Measurements from ENCODE around the gene PDCD1. TPM values are rescaled to one million over a fixed set of nuclear protein-coding genes. Genes with fewer than 3 reads are reported as not detected.
"Not testable (repeated sequence)": the region's sequence is repeated elsewhere in the genome, so short reads cannot be mapped to it uniquely, and the experiment has no call there.

PDCD1 gene
- total RNA-seq, 1 donor from 2014 or later: 2.0 TPM

DNA sequence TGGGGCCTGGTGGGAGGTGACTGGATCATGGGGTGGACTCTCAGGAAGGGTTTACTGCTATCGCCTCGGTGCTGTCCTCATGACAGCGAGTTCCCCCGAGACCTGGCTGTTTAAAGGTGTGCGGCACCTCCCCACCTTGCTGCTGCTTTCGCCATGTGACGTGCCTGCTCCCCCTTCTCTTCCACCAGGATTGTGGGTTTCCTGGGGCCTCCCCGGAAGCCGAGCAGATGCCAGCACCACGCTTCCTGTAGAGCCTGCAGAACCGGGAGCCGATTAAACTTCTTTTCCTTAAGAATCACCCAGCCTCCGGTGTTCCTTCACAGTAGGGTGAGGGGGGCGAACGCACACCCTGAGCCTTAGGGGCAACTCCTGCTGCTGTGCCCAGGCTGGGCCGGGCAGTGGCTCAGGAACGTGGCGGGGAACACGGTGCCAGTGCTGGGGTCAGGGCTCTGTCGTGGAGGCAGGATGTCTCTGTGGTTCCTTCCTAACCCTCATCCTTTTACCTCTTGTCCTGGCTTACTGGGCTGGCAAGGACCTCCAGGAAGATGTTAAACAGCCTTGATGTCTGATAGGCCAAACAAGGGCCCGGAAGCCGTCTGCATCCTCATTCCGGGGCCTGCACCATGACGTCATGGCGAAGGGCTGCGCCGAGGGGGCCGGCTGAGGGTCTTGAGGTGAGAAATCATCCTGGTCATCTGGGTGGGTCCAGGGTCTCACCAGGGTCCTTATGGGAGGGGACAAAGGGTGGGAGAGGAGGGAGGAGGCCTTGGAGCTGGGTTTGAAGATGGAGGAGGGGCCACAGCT lies 37.0 kb downstream of the PDCD1 start:
- ATAC-seq (ENCODE audit: poor library complexity) (no peak), DNase-seq (no peak)
- intact Hi-C loops (cut with DNase I): no loop called here

DNA sequence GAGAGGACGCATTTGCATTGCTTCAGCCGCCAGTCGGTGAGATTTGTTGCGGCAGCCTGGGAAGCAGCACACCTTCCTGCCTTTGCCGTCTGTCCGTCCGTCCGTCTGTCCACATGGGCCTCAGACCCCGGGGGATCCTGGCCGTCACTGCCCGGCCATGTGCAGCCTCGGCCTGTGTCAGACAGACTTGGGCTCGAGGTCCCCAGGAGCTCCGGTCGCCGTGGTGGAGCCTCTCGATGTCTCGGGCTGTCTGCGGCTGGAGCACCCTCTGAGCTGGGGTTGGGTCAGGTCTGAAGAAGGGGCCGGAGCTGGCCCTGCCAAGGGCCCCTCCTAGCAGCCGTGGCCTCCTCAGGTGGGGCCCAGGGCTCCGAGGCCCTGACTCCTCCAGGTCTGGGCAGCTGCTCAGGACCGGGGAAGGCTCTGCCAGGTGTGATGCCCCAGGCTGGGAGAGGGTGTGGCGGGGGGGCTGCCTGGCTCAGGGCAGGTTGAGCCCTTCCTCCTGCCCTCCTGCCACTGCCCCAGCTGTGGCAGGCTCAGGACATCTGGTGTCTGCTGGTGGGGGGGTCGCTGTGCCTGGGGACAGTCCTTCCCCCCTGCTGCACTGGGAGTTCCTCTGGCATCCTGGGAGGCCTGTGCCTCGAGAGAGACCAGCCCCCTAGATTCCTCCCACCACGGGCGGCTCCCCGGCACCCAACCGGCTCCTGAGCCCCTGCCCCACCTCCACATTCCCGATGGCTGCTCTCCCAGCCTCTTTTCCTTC lies 37.9 kb downstream of the PDCD1 start:
- ATAC-seq (ENCODE audit: poor library complexity): no peak
- intact Hi-C loops (cut with DNase I): no loop called here
- peak; percentile 29 for DNase-seq

DNA sequence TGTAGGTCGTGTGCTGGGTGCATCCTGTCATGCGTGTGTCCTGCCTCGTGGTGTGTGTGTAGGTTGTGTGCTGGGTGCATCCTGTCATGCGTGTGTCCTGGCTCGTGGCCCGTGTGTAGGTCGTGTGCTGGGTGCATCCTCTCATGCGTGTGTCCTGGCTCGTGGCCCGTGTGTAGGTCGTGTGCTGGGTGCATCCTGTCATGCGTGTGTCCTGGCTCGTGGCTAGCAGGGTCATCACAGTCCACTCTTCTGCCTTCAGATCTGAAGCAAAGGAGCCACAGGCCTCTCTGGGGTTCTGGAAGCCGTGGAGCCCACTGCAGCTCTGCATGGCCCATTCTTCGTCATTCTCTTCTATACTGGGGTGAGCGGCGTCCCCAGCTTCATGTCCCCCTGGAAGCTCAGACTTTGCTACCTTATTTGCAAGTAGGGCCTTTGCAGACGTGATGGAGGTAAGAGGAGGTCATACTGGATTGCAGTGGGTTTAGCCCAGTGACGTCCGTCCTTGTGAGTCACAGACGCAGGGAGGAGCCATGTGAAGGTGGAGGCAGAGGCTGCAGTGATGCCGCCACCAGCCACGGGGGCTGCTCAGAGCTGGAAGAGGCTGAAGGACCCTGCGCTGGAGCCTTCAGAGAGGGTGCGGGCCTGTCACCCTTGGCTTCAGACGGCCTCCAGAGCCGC lies 38.6 kb downstream of the PDCD1 start:
- DNase-seq; ATAC-seq (ENCODE audit: poor library complexity); intact Hi-C loops (cut with DNase I): not testable (repeated sequence)

DNA sequence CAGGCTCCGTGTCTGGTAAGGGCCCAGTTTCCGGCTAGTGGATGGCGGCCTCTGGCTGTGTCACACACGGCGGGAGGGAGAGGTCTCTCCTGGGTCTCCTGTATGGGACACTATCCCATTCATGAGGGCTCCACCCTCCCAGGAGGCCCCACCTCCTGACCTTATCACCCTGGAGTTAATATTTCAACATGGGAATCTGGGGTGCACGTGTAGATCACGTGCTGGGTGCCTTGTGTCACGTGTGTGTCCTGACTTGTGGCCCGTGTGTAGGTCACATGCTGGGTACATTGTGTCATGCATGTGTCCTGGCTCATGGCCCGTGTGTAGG lies 39.8 kb downstream of the PDCD1 start:
- DNase-seq: peak; percentile 31
- ATAC-seq (ENCODE audit: poor library complexity): no peak
- intact Hi-C loops (cut with DNase I): no loop called here

DNA sequence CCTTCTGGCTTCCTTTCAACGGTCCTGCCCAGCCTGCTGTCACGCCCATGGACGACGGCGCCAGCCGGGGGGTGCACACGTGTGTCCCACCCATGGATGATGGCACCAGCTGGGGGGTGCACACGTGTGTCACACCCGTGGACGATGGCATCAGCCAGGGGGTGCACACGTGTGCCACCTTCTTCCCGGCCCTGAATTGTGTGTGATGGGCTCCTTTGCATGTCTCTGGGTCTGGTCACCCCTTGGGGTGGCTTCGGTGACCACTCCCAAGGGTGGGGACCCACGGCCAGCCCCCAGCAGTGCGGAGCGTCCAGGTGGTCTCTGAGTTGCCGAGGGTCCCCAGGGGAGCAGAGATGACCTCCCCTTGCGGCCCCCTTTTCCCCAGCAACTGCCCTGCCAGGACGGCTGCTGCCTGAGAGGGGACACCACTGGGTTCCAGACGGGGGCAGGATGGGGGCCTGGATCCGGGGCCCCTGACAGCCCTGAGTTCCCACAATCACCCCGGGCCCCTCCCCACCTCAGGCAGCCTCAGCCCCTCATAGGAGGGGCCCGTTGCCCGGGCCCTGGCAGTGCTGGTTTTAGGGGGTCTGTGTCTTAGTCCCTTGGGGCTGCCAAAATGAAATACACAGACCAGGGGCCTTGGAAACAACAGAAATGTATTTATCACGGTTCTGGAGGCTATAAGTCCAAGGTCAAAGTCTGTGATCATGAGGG lies 40.3 kb downstream of the PDCD1 start:
- intact Hi-C loops (cut with DNase I): no loop called here
- DNase-seq: peak; percentile 27
- ATAC-seq (ENCODE audit: poor library complexity): no peak

DNA sequence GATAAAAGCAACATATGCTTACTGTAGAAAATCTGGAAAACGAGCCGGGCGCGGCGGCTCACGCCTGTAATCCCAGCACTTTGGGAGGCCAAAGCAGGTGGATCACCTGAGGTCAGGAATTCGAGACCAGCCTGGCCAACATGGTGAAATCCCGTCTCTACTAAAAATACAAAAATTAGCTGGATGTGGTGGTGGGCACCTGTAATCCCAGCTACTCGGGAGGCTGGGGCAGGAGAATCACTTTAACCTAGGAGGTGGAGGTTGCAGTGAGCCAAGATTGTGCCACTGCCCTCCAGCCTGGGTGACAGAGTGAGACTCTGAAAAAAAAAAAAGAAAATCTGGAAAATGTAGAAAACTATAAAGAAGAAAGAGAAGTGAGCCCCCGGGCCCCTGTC lies 40.9 kb downstream of the PDCD1 start:
- ATAC-seq (ENCODE audit: poor library complexity); DNase-seq; intact Hi-C loops (cut with DNase I): not testable (repeated sequence)

DNA sequence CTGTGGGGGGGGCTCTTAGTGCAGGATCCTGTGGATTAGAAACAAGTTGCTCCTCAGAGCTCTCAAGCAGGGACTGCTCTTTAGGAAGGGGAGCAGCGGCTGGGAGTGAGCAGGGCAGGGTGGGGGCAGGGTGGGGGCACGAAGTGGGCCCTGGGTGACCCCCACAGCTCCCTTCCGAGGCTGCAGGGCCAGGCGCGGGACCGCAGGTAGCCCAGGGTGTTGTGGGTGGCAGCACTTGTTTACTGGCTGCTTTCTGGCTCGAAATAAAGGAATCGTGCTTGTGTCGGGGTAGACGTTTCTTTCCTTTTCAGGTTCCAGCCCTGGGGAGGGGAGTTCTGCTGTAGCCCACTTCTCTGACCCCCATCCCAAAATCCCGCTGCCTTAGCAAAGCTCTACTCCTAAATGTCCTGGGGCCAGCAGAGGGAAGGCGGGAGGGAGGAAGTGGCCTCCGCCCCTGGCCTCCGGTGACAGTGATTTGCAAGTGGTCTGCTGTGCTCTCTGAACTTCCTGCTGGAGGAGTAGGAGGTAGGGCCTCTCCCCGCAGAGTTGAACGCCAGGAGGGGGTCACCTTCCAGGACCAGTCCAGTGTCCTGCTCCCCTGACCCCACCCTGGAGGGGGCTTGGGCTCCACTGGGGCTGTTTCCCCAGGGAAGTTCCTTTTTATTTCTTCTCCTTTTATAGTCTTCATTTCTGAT lies 41.4 kb downstream of the PDCD1 start:
- intact Hi-C loops (cut with DNase I): no loop called here
- DNase-seq (no peak), ATAC-seq (ENCODE audit: poor library complexity) (peak; percentile 16)

DNA sequence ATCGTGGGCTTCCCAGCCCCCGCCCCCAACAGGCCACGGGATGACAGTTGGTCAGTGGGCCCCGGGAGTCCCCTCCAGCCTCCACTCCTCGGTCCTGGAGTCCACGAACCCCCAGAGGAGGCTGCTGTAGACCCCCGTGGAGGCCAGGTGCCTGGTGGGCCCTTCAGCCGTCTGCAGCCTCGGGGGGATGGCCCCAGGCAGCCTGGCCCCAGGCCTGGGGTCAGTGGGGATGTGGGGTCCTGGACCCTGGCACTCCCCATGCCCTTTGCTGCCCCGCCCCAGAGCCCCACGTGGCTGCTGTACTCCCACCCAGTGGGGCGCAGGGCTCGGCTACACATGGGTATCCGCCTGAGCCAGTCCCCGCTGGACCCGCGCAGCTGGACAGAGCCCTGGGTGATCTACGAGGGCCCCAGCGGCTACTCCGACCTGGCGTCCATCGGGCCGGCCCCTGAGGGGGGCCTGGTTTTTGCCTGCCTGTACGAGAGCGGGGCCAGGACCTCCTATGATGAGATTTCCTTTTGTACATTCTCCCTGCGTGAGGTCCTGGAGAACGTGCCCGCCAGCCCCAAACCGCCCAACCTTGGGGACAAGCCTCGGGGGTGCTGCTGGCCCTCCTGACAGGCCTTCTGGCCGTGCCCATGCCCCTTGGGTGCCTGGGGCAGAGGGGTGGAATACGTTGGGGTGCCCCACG lies 42.1 kb downstream of the PDCD1 start:
- DNase-seq (no peak), ATAC-seq (ENCODE audit: poor library complexity) (no peak)
- intact Hi-C loops (cut with DNase I): no loop called here

DNA sequence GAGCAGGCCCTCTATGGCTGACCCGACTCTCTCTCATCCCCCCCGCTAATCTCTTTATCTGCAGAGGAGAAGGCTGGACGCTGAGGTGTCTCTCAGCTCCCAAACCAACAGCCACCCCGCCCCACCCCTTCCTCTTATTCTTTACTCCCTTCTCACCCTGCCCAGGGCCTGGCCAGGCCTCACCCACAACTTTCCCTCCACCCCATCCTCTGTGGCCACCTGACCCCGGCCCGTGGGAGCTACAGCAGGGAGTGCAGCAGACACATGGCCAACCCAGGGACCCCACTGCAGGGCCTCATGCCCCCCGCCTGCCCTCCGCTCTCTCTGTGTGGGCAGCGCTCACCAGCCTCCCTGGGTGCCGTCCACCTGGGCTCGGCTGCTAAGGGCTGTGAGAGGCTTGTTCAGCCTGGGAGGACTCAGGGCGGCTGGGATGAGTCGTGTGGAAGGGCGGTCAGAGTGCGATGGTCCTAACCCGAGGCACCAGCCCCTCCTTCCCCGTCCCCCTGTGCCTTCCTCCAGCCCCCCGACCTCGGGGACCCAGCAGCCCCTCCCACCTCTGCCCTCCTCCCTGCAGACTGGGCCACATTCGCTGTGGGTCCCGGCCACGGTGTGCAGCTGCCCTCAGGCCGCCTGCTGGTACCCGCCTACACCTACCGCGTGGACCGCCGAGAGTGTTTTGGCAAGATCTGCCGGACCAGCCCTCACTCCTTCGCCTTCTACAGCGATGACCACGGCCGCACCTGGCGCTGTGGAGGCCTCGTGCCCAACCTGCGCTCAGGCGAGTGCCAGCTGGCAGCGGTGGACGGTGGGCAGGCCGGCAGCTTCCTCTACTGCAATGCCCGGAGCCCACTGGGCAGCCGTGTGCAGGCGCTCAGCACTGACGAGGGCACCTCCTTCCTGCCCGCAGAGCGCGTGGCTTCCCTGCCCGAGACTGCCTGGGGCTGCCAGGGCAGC lies 42.9 kb downstream of the PDCD1 start:
- no peak for ATAC-seq (ENCODE audit: poor library complexity)
- intact Hi-C loops (cut with DNase I): no loop called here
- no peak for DNase-seq

DNA sequence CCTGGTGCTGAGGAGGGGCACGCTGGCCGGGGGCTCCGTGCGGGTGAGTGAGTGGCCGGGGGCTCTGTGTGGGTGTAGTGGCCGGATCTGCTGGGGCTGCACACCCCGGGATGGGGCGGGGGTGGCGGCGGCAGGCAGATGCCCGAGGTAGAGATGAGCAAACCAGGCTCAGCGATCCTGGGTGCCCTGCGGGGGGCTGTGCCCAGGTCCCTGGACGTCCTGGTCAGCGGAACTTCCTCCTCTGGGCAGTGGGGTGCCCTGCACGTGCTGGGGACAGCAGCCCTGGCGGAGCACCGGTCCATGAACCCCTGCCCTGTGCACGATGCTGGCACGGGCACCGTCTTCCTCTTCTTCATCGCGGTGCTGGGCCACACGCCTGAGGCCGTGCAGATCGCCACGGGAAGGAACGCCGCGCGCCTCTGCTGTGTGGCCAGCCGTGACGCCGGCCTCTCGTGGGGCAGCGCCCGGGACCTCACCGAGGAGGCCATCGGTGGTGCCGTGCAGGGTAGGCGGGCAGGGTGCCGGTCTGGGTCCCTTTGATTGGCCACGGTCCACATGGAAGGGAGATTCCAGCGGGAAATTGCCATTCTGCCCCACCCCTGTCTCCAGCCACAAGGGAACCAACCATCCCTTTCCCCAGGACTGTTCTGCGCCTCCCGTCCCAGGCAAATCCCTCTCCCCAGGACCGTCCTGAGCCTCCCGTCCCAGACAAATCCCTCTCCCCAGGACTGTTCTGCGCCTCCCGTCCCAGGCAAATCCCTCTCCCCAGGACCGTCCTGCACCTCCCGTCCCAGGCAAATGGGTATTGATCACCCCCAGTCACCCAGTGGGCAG lies 43.8 kb downstream of the PDCD1 start:
- ATAC-seq (ENCODE audit: poor library complexity) (no peak), DNase-seq (no peak)

DNA sequence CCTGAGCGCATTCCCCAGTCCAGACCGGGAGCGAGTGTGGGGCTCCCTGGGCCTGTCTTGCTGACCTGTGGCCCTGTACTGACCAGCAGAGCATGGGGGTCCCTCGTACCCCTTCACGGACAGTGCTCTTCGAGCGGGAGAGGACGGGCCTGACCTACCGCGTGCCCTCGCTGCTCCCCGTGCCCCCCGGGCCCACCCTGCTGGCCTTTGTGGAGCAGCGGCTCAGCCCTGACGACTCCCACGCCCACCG lies 44.4 kb downstream of the PDCD1 start:
- ATAC-seq (ENCODE audit: poor library complexity) (no peak), DNase-seq (peak; percentile 28)
- intact Hi-C loops (cut with DNase I): no loop called here

More for the DNA sequence above, 43.8 kb downstream of the PDCD1 start:
- intact Hi-C loops (cut with DNase I): no loop called here

DNA sequence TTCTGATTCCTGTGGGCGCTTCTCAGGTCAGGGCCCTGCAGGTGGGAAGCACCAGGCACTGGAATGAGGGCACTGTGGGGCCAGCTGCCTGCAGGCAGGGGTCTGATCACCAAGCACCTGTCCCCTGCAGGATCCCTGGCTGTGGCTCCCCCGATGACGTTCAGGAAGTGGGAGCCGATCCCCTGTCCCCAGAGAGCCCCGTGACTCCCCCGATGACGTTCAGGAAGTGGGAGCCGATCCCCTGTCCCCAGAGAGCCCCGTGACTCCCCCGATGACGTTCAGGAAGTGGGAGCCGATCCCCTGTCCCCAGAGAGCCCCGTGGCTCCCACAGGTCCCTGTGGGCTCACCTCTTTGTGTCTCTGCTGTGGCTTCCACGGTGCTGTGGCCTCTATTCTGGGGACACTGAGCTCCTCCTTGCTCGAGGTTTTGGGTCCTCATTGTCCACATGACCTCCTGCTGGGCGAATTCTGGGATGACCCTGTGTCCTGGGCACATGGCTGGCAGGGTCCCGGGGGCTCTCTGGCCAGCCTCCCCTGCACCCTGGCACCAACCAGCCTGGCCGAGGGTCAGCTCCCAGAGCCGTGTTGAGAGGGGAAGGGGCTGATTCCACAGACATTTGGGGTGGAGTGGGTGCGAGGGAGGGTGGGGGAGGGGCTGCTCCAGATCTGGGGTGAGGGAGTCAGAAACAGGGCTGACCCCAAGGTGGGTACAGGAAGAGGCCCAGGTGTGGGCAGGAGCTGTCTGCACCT lies 44.9 kb downstream of the PDCD1 start:
- ATAC-seq (ENCODE audit: poor library complexity): no peak
- intact Hi-C loops (cut with DNase I): no loop called here
- DNase-seq: peak; percentile 23

DNA sequence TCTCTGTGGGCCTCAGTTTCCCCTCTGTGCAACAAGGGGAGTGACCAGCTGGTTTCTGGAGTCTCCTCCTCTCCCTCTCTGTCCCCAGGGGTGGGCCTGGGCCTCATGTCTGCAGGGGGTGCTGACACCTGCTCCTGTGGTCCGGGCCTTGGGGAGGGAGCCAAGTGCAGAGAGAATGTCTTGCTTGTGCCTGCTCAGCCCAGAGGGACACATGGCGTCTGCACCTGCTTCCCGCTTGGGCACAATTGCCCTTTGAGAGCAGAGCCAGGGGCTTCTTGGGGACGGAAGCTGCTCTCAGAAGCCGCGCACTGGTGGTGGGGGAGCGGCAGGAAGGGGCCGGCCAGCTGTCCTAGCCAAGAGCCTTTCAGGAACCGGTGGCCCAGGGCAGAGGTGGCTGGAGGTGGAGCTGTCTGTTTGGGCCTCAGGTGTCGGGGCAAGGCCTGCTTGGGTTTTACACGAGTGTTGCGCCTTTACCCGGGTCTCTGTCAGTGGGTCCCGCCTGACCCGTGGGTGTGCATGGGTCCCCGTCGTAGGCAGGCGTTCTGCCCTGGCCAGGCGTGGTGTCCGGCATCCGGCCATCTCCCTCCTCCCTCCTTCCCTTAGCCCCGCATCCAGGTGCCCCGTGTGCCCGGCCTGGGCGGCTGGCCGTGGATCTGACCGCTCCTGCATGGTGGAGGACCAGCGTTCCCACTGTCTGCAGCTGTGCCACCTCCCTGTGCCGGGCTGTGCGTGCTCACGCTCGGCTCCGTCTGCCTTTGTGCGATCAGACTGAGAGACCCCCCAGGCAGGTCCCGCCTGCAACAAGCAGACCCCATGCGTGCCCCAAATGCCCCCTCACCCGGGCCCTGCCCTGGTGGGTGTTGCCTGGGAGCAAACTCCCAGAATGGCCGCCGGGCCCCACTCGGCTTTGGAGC lies 45.7 kb downstream of the PDCD1 start:
- ATAC-seq (ENCODE audit: poor library complexity) (no peak), DNase-seq (peak; percentile 39)
- intact Hi-C loops (cut with DNase I): no loop called here

DNA sequence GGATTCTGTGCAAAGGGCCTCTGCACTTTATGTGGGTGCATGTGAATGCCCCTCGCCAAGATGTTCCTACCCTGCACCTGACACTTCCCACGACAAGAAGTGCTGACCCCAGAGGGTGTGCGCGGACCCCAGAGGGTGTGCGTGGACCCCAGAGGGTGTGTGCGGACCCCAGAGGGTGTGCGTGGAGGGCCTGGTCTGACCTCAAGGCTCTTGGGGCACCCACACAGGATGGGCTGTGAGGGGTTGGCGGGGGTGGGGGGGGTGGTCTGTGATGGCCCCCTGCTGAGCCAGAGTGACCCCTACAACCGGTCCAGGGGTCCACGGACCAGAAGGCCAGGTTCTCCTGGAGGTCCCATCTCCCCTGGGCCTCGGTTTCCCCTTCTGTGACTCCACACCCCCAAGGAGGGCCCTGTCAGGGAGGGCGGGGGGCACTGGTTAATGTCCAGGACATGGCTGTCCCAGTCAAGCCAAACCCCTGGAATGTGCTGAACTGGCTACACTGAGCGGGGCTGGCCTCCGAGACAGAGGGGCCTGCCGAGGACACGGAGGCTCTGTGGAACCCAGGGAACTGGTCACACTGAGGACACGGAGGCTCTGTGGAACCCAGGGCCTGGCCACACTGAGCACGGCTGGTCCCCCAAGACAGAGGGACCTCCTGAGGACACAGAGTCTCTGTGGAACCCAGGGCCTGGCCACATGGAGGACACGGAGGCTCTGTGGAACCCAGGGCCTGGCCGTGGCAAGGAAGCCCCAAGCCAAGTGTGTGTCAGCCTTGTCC lies 46.6 kb downstream of the PDCD1 start:
- intact Hi-C loops (cut with DNase I): no loop called here
- peak; percentile 20 for DNase-seq
- no peak for ATAC-seq (ENCODE audit: poor library complexity)
